Activated T-helper 1 cell treated with anti-CD3 and anti-CD28 coated beads, Interleukin-2, amount 50 U/mL, for 16 hours (primary cell): ENCODE measurements around the gene FBXO5.
"Not testable (repeated sequence)": the region's sequence is repeated elsewhere in the genome, so short reads cannot be mapped to it uniquely, and the experiment has no call there.

Experiments
- DNase-seq, 2 donors: peaks; one replicate each; pipeline ENCODE4 v3.0.0-alpha.2; 2020; ENCODE audit warnings: low read depth in 1 of 2, low spot score in 1 of 2

The FBXO5 gene, protein sequence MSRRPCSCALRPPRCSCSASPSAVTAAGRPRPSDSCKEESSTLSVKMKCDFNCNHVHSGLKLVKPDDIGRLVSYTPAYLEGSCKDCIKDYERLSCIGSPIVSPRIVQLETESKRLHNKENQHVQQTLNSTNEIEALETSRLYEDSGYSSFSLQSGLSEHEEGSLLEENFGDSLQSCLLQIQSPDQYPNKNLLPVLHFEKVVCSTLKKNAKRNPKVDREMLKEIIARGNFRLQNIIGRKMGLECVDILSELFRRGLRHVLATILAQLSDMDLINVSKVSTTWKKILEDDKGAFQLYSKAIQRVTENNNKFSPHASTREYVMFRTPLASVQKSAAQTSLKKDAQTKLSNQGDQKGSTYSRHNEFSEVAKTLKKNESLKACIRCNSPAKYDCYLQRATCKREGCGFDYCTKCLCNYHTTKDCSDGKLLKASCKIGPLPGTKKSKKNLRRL

DNA sequence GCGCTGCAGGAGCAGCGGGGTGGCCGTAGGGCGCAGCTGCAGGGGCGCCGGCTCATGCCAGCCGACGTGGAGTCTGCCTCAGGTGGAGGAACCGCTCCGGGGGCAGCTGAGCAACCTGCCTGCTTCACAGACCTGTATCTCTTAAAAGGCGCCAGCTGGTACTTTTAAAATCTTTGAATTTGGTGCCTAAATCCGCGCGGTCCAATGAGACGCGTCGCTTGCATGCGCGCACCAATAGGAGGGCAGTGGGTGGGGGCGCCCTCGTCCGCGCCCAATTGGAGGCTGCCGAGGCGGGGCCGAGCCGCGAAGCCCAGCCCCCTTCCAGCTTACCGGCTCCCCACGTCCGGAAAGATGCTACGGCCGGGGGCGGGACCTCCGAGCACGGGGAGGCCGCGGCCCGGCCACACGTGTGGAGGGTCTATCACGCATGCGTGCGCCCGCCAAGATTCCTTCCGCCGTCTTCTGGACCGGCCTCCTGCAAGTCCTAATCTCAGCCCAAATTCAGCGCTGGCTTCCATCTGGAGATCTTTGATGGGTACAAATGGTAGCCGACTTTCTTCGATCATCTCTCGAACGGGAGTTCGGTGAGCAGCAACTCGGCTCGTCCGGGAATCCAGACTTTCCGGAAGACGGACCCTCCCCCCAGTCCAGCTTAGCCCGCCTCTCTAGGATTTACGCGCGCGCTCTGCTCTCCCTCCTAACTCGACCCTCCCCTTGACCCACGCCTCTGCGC is at the start of gene FBXO5:
FBXO5 (minus strand) TSS at position 138 of the 733 bp plus-strand sequence; CDS start at position 56, 82 bp downstream.
- DNase-seq: peak; percentile 92 to 97

DNA sequence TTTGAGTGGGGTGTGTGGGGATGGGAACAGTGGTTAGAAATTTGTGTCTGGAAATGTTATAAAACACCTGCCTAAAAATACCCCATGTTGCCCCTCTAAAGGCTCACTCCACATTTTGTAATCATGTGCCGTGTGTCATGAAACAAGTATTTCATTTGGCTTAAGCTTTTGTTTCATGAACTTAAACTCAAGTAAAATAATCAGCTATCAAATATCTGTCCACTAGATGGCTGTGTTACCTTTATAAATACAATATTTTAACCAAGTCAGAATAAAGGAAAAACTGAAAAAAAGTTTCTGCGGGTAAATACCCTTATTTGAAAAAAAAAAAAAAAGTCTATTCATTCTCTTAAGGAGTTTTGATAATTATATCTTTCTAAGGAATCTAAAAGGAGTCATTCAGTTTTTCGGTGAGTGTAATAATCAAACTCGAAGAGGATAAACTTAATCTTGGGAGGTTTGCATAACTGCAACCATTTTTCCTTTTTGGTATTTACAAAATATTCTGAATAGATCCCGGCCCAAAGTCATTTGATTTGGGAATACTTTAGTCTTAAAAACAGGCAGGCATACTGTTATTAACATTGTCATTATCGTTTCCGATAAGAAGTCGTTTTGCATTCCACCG is 49.5 kb upstream of the FBXO5 start:
- DNase-seq: no peak

DNA sequence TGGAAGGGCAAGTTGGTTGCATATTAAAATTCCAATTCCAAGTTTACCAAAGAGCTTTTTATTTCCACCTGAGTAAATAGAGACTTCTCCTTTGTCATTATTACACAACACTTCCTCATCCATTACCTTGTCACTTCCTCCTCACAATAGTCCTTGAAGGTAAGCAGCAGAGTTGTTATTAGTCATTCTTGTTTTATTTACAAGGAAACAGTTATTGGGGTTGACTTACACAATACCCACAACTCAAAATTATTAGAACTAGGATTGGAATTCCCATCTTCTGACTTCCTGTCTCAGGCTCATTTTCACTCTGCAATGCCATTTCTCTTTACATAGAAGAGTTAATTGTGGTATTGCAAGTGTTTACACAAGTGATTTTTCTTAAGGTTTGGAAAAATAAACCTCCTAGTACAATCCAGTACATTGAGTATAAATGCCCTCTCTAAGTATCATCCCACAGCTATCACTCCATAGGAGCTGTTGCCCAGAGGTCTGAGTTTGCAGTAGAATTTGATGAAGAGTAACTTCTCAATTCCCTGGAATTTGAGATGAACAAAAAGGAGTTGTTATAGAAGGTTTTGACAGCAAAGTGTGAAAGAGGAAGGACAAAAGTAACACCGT is 48.6 kb upstream of the FBXO5 start:
- no peak for DNase-seq

DNA sequence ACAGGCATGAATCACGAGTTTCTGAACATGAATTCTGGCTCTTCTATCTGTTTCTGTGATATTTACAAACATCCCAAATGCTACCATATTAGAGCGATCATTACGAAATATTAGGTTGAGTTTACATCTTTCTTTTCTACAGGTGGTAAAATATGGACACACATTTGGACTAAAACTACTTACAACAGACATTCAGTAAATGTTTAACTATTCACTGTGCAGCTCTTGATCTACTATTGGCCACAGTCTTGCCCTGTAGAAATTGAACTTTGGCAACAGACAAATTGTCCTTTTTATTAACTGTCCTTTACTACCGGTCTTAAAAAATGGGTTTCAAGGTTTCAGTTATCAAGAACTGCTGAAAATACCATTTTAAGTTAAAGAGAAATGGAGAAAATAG is 46.1 kb upstream of the FBXO5 start:
- no peak for DNase-seq

DNA sequence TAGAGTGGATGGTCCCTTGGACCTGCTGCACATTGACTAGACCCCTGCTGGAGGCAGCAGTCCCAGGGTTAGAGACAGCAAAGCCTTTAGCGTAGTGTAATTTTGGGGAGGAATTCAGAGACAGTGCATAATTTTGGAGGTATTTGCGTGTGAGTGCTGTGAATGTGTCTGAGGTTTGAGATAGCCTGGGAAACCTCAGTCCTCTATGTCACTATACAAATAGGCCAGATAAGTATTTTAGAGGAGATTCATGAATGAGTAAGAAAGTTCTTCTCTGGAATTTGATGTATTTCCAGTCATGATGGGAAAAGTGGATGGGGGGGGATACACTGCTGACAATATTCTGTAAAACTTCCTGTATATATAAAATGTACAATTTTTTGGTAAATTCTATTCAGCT is 45.4 kb upstream of the FBXO5 start:
- DNase-seq: no peak

DNA sequence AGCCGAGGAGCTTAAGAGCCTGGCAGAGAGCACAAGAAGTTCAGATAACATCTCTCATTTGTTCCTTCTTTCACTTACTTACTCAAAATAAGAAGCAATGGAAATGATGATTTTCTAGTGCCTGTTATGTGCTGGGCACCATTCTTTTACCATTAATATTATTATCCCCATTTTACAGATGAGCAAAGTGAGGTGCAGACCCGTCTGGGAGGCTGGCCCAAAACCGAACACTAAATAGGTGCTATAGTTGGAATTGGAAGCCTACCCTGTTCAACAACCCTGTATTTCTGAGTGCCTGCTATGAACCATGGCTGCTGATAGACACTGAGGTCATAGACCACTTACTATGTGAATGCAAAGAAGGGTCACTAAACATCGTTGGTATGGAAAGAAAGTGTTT is 44.6 kb upstream of the FBXO5 start:
- DNase-seq: no peak

DNA sequence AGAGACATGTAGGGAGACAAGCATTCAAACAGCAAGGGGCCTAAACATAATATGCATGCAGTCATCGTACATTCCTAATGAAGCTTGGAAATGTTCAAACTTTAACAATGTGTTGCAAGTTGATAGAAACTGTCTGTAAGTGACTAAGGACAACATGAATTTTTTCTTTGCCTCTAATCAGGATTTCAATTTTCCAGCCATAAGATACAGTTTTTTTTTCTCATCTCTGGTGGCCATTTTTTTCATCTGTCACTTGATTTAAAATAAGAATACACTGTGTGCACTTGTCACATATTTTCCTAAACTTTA is 41.8 kb upstream of the FBXO5 start:
- DNase-seq: no peak

DNA sequence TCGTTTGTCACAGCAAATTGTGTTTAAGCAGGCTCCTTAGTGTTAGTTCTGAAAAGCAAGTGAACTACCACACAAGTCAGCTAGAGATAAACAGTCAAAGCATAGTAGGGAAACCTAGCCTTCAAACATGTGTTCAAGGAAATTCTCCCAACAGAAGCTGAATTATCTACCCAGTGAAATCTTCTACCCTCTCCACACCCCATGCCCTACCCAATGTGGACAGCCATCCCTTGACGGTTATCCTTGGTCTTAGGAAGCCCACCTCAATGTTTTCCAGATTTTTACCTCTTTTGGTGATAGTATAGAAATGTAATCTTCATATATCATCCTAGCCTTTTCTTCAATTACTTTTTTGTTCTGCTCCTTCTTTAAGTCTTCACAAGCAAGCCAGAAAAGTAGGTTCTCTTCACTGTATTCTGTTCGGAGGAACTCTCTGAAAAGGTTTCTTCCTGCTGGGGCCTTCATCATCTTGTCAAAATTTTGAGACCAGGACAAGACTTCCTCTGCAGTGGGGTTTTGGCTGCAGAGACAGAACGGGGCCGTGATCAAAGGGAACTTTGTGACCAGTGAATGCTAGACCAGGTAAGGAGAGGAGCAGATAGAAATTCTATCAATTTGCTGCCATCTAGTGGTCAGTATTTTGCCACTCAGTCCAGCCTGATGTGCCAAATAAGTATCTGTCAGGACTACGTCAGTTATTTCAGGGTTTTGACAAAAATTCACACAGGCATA is 41.3 kb upstream of the FBXO5 start:
- DNase-seq: no peak

DNA sequence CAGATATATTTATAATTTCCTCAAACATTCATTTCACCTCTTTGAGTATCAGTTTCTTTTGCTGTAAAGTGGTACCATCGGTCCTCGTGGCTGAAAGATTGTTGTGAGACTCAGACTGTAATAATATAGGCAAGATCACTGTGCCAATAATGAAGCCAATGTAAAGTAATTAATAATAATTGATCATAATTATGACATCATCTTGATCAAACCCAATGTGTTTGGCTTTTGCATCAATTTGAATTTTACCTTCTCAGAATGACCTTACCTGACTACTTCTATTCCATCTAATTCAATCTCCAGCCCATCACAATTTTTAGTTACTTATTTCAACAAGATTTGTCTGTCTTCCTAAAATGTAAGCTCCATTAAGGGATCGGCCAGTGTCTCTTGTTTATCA is 35.5 kb upstream of the FBXO5 start:
- DNase-seq: no peak

DNA sequence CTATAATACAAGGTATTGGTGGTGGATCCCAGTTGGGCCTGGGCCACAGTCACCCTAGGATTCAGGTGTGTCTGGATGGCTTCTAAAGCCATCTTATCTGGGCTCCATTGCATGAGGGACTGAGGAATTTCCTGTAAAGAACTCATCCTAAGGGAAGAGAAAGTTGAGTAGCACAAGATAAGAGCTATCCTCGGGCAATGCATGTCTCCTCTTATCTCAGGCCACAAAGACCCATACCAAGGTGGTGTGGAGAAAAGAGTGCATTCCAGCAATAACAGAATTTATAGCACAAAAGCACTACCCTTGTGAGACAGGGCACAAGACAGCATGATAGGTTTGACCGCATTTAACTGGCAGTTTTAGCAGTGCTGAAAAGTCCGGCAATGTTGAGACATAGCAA is 34.0 kb upstream of the FBXO5 start:
- no peak for DNase-seq

DNA sequence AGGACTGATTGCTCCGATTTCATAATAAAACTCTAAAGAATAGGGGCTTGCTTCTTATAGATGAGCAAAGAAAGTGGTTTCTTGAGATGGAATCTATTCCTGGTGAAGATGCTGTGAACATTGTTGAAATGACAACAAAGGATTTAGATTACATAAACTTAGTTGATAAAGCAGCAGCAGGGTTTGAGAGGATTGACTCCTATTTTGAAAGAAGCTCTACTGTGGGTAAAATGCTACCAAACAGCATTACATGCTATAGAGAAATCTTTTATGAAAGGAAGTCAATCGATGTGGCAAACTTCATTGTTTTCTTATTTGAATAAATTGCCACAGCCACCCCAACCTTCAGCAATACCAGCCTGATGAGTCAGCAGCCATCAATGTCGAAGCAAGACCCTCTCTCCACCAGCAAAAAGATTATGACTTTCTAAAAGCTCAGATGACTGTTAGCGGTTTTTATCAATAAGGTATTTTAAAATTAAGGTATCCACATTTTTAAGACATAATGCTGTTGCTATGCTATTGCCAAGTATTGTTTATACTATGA is 32.3 kb upstream of the FBXO5 start:
- DNase-seq: no peak

DNA sequence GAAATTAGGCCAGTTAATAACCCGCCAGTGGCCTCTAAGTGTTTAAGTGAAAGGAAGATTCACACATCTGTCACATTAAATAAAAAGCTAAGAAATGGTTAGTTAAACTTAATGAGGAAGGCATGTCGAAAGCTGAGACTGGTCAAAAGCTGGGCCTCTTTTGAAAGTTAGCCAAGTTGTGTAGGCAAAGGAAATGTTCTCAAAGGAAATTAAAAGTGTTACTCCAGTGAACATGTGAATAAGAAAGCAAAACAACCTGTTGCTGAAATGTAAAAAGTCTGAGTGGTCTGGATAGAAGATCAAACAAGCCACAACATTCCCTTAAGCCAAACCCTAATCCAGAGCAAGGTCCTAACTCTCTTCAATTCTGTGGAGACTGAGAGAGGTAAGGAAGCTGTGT is 30.6 kb upstream of the FBXO5 start:
- no peak for DNase-seq

DNA sequence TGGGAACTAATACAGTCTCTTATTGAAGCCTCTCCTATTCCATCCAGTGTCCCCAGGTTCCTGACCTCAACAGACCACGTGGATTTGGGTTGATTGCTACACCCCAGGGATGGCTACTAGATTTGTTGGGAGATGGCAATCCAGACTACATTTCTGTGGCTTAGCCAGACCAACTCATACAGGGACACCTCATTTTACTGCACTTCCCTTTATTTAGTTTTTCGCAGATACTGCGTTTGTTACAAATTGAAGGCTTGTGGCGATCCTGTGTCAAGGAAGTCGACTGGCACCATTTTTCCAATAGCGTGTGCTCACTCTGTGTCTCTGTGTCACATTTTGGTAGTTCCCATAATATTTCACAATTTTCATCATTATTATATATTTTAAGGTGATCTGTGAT is 30.0 kb upstream of the FBXO5 start:
- no peak for DNase-seq

DNA sequence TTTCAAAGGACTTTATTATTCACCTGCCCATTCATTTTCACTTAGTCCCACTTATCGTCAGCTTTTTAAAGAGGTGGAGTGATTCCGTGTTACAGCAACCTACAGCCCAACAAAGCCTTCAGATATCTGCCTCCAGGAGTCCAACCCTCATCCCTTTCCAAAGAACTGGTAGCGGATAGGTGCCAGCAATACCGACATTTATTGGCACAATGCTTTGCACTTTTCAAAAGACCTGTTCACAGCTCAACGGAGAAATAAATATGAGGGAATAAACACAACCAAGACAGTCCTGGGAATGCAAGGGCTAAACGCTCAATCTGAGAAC is 20.5 kb upstream of the FBXO5 start:
- DNase-seq: no peak

DNA sequence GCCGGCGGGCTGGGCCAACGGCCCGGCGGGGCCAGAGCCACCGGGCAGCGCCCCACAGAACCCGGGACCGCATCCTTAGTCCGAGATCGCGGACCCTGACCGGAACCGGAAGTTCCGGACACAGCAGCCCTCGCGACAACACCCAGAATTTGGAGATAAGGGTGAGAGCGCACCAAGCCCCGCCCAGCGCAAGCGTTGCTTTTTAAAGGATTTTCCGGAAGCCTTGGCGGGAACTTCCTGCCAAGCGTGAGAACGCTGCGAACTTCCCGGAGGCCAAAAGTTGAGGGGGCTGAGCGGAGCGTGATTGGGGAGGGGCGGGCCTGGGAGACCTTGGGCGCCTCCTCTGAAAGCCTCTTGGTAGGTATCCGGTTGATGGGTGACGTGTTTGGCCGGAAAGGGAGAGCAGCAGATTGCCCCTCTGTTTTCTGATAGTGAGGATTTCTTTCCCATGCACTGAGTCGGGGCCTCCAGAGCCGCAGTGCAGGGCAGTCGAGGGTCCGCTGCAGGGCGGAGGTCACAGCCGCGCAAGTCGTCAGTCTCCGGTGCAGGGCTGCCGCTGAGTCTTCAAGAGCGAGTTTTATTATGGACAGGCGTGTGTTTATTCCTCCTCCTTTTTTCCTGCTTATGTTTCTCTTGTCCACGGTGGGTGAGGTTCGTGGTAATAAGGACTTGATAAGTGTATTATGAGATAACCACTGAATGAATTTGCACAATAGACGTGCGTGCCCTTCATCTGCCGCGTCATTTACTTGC is 19.9 kb upstream of the FBXO5 start, which contains the start of gene MTRF1L:
MTRF1L (minus strand) TSS at position 97 of the 753 bp plus-strand sequence; CDS start at position 73, 24 bp downstream.
- DNase-seq: peak; percentile 54 to 74

DNA sequence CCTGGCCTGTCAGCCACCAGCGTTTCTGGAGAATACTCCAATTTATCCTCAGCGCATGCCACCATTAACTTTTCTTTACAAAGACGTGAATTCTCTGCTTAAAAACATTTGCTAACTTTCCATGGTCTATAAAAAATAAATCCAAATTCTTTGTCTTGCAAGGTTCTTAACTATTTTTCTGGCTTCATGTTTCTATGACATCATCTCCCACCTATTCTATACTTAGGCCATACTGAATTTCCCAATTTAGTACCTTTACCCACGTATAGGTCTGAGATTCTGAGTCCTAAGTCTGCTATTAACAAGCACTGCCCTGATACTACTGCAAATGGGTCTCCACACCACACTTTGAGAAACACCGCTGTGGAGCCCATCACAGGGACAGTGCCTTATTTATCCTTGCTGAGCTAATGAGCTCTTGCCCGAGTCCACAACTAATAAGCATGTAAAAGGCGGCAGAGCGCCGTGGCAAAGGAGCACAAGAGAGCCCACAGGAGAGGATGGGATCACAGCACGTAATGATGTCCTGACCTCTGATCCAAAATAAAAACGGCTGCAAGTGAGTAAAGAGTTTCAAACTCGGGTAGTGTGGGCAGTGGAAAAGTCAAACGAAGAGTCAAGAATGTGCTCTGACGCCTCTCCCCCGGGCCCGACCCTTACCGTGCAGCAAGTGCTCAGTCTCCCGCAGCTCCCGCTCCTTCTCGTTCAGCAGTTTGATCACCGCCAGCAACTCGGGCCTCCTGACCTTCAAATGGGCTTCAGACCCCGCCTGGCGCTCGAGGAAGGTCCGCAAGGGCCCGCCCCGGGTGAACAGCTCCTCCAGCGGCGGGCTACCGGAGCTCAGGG is 19.1 kb upstream of the FBXO5 start:
- DNase-seq: no peak

DNA sequence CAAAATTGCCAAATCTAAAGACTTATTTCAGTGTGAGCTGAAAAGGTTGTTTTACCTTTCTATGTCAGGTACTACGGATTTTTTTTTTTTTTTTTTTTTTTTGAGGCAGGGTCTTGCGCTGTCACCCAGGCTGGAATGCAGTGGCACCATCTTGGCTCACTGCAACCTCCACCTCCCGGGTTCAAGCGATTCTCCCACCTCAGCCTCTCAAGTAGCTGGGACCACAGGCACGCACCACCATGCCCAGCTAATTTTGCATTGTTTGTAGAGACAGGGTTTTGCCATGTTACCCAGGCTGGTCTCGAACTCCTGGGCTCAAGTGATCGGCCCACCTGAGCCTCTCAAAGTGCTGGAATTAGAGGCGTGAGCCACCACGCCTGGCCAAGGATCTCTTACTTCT is 17.9 kb upstream of the FBXO5 start:
- DNase-seq: not testable (repeated sequence)

DNA sequence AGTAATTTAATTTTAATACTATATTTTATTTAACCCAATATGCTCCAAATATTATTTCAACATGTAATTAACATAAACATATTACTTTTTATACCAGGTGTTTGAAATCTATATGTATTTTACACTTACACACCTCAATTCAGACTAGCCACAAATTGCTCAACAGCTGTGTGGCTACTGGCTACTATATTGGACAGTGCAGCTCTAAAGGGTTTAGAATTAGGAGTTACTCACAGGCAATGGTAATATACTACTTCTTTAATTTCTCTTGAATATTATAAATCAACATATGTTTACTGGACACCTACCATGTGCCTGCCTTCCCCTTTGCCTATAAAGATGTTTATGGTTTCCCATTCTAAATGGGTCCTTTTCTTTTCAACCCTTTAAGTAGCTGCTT is 17.4 kb upstream of the FBXO5 start:
- DNase-seq: no peak

DNA sequence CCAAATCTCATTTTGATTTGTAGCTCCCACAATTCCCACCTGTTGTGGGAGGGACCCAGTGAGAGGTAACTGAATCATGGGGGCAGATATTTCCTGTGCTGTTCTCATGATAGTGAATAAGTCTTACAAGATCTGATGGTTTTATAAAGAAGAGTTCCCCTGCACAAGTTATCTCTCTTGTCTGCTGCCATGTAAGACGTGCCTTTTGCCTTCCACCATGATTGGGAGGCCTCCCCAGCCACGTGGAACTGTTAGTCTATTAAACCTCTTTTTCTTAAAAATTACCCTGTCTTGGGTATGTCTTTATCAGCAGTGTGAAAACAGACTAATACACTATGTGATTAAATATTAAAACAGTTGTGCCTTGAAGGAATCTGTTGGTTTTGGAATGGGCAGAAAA is 16.7 kb upstream of the FBXO5 start:
- not testable (repeated sequence) for DNase-seq
